Panc1 (cell line): ENCODE measurements around the gene RPL37A.

Experiments used
- POLR2AphosphoS5 ChIP-seq: IDR thresholded peaks from 2 replicates; pipeline ENCODE4 v1.6.1; 2012; ENCODE audit warnings: mild to moderate bottlenecking, low read depth, low read length, moderate library complexity
- TF ChIP-seq, protein P1 (sequence below): fragments of 450-650 bp; IDR thresholded peaks from 2 replicates; pipeline ENCODE4 v1.5.1; 2017; ENCODE audit warnings: mild to moderate bottlenecking
- TF ChIP-seq, protein P2 (sequence below), 2 experiments: IDR thresholded peaks; 2 replicates each; pipeline ENCODE4 v1.6.1; 2011 to 2012; ENCODE audit warnings: low read depth in 2 of 2, control low read depth in 1 of 2, low read length in 1 of 2, mild to moderate bottlenecking in 1 of 2, moderate library complexity in 1 of 2; ENCODE audit not compliant: insufficient read depth in 1 of 2

DNA sequence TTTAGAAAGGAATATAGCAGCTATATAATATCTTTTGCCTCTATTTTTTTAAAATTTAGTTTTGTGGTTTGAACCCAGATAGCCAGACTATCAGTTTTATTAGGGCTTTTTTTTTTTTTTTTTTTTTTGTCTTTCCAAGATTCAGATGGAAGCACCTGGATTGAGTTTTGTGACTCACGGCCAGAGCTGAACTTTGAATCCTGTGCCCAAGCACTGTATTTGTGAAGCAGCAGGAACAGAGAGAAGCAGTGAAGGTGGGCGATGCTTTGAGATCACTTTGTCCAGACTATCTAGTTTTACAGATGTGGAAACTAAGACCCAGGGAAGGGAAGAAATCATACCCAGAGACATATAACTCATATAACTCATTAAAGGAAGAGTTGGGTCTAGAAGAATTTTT, 33.9 kb downstream of the RPL37A start:
- TF ChIP-seq, protein P1, sequence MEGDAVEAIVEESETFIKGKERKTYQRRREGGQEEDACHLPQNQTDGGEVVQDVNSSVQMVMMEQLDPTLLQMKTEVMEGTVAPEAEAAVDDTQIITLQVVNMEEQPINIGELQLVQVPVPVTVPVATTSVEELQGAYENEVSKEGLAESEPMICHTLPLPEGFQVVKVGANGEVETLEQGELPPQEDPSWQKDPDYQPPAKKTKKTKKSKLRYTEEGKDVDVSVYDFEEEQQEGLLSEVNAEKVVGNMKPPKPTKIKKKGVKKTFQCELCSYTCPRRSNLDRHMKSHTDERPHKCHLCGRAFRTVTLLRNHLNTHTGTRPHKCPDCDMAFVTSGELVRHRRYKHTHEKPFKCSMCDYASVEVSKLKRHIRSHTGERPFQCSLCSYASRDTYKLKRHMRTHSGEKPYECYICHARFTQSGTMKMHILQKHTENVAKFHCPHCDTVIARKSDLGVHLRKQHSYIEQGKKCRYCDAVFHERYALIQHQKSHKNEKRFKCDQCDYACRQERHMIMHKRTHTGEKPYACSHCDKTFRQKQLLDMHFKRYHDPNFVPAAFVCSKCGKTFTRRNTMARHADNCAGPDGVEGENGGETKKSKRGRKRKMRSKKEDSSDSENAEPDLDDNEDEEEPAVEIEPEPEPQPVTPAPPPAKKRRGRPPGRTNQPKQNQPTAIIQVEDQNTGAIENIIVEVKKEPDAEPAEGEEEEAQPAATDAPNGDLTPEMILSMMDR = no peak
- TF ChIP-seq, protein P2, sequence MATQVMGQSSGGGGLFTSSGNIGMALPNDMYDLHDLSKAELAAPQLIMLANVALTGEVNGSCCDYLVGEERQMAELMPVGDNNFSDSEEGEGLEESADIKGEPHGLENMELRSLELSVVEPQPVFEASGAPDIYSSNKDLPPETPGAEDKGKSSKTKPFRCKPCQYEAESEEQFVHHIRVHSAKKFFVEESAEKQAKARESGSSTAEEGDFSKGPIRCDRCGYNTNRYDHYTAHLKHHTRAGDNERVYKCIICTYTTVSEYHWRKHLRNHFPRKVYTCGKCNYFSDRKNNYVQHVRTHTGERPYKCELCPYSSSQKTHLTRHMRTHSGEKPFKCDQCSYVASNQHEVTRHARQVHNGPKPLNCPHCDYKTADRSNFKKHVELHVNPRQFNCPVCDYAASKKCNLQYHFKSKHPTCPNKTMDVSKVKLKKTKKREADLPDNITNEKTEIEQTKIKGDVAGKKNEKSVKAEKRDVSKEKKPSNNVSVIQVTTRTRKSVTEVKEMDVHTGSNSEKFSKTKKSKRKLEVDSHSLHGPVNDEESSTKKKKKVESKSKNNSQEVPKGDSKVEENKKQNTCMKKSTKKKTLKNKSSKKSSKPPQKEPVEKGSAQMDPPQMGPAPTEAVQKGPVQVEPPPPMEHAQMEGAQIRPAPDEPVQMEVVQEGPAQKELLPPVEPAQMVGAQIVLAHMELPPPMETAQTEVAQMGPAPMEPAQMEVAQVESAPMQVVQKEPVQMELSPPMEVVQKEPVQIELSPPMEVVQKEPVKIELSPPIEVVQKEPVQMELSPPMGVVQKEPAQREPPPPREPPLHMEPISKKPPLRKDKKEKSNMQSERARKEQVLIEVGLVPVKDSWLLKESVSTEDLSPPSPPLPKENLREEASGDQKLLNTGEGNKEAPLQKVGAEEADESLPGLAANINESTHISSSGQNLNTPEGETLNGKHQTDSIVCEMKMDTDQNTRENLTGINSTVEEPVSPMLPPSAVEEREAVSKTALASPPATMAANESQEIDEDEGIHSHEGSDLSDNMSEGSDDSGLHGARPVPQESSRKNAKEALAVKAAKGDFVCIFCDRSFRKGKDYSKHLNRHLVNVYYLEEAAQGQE (IDR thresholded peaks at IDR 0.05; ENCODE audit: insufficient read depth in 1 of 2, low read depth in 2 of 2, low read length in 1 of 2) = no peak
- TF ChIP-seq POLR2AphosphoS5 = no peak
